PC-3 (cell line): ENCODE data around the gene CEP170. TPM values are rescaled to one million over a fixed set of nuclear protein-coding genes. Genes with fewer than 3 reads are reported as not detected.

Source experiments
- ATAC-seq: fragments of 200-7000 bp; cut with Tn5 transposase; 2 replicates; pipeline ENCODE4 v1.9.1; 2020; ENCODE audit warnings: mild to moderate bottlenecking, moderate library complexity
- BruUV-seq: library from RNA; stranded (reverse); fragments of 400-500 nt; replicated peaks from 2 replicates; lab custom pipeline; 2021; lab: Mats Ljungman, UMichigan
- CTCF ChIA-PET: fragments of 300-600 bp; sonication (Branson Sonifier 250); formaldehyde crosslinking; loops from one replicate; lab custom pipeline; 2022; ENCODE audit warnings: antibody characterized with exemption; lab: Charles Lee
- POLR2A ChIA-PET: fragments of 300-600 bp; sonication (Branson Sonifier 250); formaldehyde crosslinking; loops from one replicate; lab custom pipeline; 2022; ENCODE audit warnings: antibody characterized with exemption; ENCODE audit not compliant: unreplicated experiment; lab: Charles Lee
- DNase-seq: peaks from one replicate; pipeline ENCODE4 v3.0.0-alpha.2; 2015
- H2AFZ ChIP-seq: fragments of 300-600 bp; sonication (generic); 2 replicates; pipeline ENCODE4 v1.6.0; 2016; ENCODE audit warnings: antibody characterized with exemption, low read length
- H3F3A ChIP-seq: fragments of 300-600 bp; sonication (generic); one replicate; pipeline ENCODE4 v1.6.0; 2017; ENCODE audit warnings: antibody characterized with exemption, low read length, control low read depth, mild to moderate bottlenecking; ENCODE audit not compliant: unreplicated experiment
- H3K27ac ChIP-seq: fragments of 300-600 bp; sonication (generic); 2 replicates; pipeline ENCODE4 v1.5.1; 2016; ENCODE audit warnings: mild to moderate bottlenecking, low read length
- H3K27me3 ChIP-seq: fragments of 300-600 bp; sonication (generic); 2 replicates; pipeline ENCODE4 v1.6.1; 2016; ENCODE audit warnings: low read length, mixed read lengths
- H3K36me3 ChIP-seq: fragments of 300-600 bp; sonication (generic); 2 replicates; pipeline ENCODE4 v1.6.1; 2016; ENCODE audit warnings: low read depth, mixed run types, low read length, mixed read lengths
- H3K4me1 ChIP-seq: fragments of 300-600 bp; sonication (generic); 2 replicates; pipeline ENCODE4 v1.5.1; 2016; ENCODE audit warnings: low read length; ENCODE audit not compliant: insufficient read depth
- H3K4me2 ChIP-seq: fragments of 300-600 bp; sonication (generic); 2 replicates; pipeline ENCODE4 v1.6.0; 2016; ENCODE audit warnings: low read length
- H3K4me3 ChIP-seq: fragments of 300-600 bp; sonication (generic); 2 replicates; pipeline ENCODE4 v1.5.1; 2016; ENCODE audit warnings: mild to moderate bottlenecking, low read length, mixed read lengths
- H3K79me2 ChIP-seq: fragments of 300-600 bp; sonication (generic); 2 replicates; pipeline ENCODE4 v1.6.1; 2017; ENCODE audit warnings: low read length, mixed read lengths
- H3K9ac ChIP-seq: fragments of 300-600 bp; sonication (generic); 2 replicates; pipeline ENCODE4 v1.6.0; 2016; ENCODE audit warnings: mild to moderate bottlenecking, low read length
- H3K9me2 ChIP-seq: fragments of 300-600 bp; sonication (generic); replicated peaks from 2 replicates; pipeline ENCODE4 v1.6.1; 2016; ENCODE audit warnings: mixed run types, low read length, mixed read lengths
- H3K9me3 ChIP-seq: fragments of 300-600 bp; sonication (generic); 2 replicates; pipeline ENCODE4 v1.6.1; 2016; ENCODE audit warnings: low read length, mixed read lengths
- H4K20me1 ChIP-seq: fragments of 300-600 bp; sonication (generic); 2 replicates; pipeline ENCODE4 v1.6.1; 2016; ENCODE audit warnings: low read length, mixed read lengths
- CTCF ChIP-seq: fragments of 300-600 bp; sonication (generic); conservative IDR thresholded peaks from 2 replicates; pipeline ENCODE4 v1.5.1; 2017; ENCODE audit warnings: antibody characterized with exemption, low read depth, mild to moderate bottlenecking, low read length
- EZH2 ChIP-seq: fragments of 300-600 bp; sonication (generic); IDR thresholded peaks from one replicate; pipeline ENCODE4 v1.6.1; 2017; ENCODE audit warnings: antibody characterized with exemption, mild to moderate bottlenecking, low read length; ENCODE audit not compliant: unreplicated experiment
- EZH2phosphoT487 ChIP-seq: fragments of 300-600 bp; sonication (generic); IDR thresholded peaks from 2 replicates; pipeline ENCODE4 v1.6.1; 2018; ENCODE audit warnings: mild to moderate bottlenecking, antibody characterized with exemption, low read length, borderline replicate concordance
- intact Hi-C: fragments of 100-400 bp; cut with micrococcal nuclease; formaldehyde crosslinking; loops from 2 replicates; pipeline ENCODE4 v1.9.0; 2023
- total RNA-seq: library from RNA; depleted of rRNA; stranded (reverse); fragments of >200 nt; gene quantifications from 2 replicates; pipeline ENCODE4 v1.2.3, GENCODE V29; 2014

CEP170 gene
- total RNA-seq, 1 experiment from 2014 or later: 65.3 TPM

DNA sequence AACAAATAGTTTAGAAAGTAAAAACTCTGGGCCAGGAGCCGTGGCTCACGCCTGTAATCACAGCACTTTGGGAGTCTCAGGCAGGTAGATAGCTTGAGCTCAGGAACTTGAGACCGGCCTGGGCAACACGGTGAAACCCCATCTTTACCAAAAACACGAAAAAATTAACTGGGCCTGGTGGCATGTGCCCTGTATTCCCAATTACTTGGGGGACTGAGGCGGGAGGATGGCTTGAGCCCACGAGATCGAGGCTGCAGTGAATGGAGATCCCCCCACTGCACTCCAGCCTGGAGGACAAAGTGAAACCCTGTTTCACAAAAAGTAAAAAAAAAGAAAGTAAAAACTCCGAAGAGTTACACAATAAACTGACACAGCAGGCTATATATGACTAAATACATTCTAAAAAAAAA, 10.6 kb downstream of the CEP170 start:
- H3K27ac ChIP-seq: no peak overlapping the region
- H3K4me2 ChIP-seq: no peak overlapping the region
- intact Hi-C loops: no loop called here

GRCh38 chr1:243236604-243237252, 18.4 kb downstream of the CEP170 start:
- ChIA-PET CTCF (no interaction called here), POLR2A (no interaction called here)
- DNase-seq: no peak
- Histone ChIP-seq H3K36me3 (peaks cover 20% of the 10 kb centered on the region), H2AFZ (no peak overlapping the region), H3K4me3 (no peak overlapping the region), H3K9ac (no peak overlapping the region), H4K20me1 (0 out of 2 replicates have a peak, but pooled peaks cover 7% of the 10 kb centered on the region), H3K9me2 (no peaks in the 10 kb centered on the region), H3K9me3 (0 out of 2 replicates have a peak, but pooled peaks cover 6% of the 10 kb centered on the region), H3K27ac (no peak overlapping the region), H3K4me1 (no peaks in the 10 kb centered on the region), H3K27me3 (no peaks in the 10 kb centered on the region), H3K79me2 (peaks cover 90% of the 10 kb centered on the region), H3K4me2 (no peak overlapping the region), H3F3A (no peaks in the 10 kb centered on the region)
- intact Hi-C loops: no loop called here
- ATAC-seq: no peak
- BruUV-seq: no TSS peak
- no peak for TF ChIP-seq EZH2phosphoT487
- no peak for TF ChIP-seq CTCF
- no peak for TF ChIP-seq EZH2

More for the DNA sequence above, 10.6 kb downstream of the CEP170 start:
- H4K20me1 ChIP-seq: no peaks in the 10 kb centered on the region
- peaks cover 95% of the 10 kb centered on the region for H3K79me2 ChIP-seq
- H3K9me3 ChIP-seq: no peaks in the 10 kb centered on the region
- ATAC-seq: no peak
- no peak for DNase-seq
- ChIA-PET POLR2A (no interaction called here), CTCF (no interaction called here)
- H3F3A ChIP-seq: no peaks in the 10 kb centered on the region
- H3K9me2 ChIP-seq: no peaks in the 10 kb centered on the region
- no peaks in the 10 kb centered on the region for H3K36me3 ChIP-seq
- no peak overlapping the region for H3K4me3 ChIP-seq
- H2AFZ ChIP-seq: no peak overlapping the region
- TF ChIP-seq EZH2 (no peak), CTCF (no peak), EZH2phosphoT487 (no peak)
- H3K27me3 ChIP-seq: no peaks in the 10 kb centered on the region
- H3K9ac ChIP-seq: no peak overlapping the region
- H3K4me1 ChIP-seq: peaks cover 8% of the 10 kb centered on the region
- no TSS peak for BruUV-seq

- DNase-seq: no peak
- peaks cover 90% of the 10 kb centered on the region for H3K79me2 ChIP-seq
- H4K20me1 ChIP-seq: 0 out of 2 replicates have a peak, but pooled peaks cover 7% of the 10 kb centered on the region
- POLR2A ChIA-PET: interaction anchor here (0.6 kb wide), 1 partner anchor 10 kb away, joined by 5 read pairs; no protein-coding TSS in a partner anchor
- TF ChIP-seq EZH2 (no peak), CTCF (no peak), EZH2phosphoT487 (no peak)
- BruUV-seq: no TSS peak
- CTCF ChIA-PET: no interaction called here
- intact Hi-C loops: no loop called here
- H3K4me3 ChIP-seq: no peak overlapping the region
- no peaks in the 10 kb centered on the region for H3K27me3 ChIP-seq
- H3K4me2 ChIP-seq: no peak overlapping the region
- no peaks in the 10 kb centered on the region for H3F3A ChIP-seq
- H3K9me3 ChIP-seq: peaks cover 19% of the 10 kb centered on the region
- no peak overlapping the region for H3K27ac ChIP-seq
- H3K36me3 ChIP-seq: peaks cover 34% of the 10 kb centered on the region
- no peak overlapping the region for H3K9ac ChIP-seq
- ATAC-seq: no peak
- H3K4me1 ChIP-seq: no peaks in the 10 kb centered on the region
- no peaks in the 10 kb centered on the region for H3K9me2 ChIP-seq
- H2AFZ ChIP-seq: no peak overlapping the region
Observed at GRCh38 chr1:243234978-243235647, 20.0 kb downstream of the CEP170 start.
